A549 treated with Hydrocortisone at 1 μM for 4 hours (cell line): ENCODE data around the gene MILR1. TPM values are rescaled to one million over a fixed set of nuclear protein-coding genes. Genes with fewer than 3 reads are reported as not detected.

Experiments
- total RNA-seq: library from RNA; stranded (reverse); fragments of 200-300 nt; extraction: Qiagen RNA extraction; gene quantifications from 5 replicates; pipeline ENCODE4 v1.2.3, GENCODE V29; 2022

MILR1 gene
- 0.97 to 1.7 TPM (median 1.5 TPM) in 5 replicates for total RNA-seq

GRCh38 chr17:64448665-64449512 is at the start of gene MILR1:
Gene MILR1, plus strand, starts transcription at chr17:64449115. Its CDS starts 54 bp downstream, at chr17:64449169.

GRCh38 chr17:64496786-64497564 is 48.1 kb downstream of the MILR1 start, which contains the start of gene POLG2:
Gene POLG2, minus strand, starts transcription at chr17:64497054. Its CDS starts 86 bp downstream, at chr17:64496968.

GRCh38 chr17:64506201-64506575 is 57.3 kb downstream of the MILR1 start, which contains the start of gene DDX5:
Gene DDX5, minus strand, starts transcription at chr17:64506289. Its CDS starts 170 bp downstream, at chr17:64506119.

GRCh38 chr17:64506576-64507412 is 57.9 kb downstream of the MILR1 start, which contains the start of gene CEP95:
Gene CEP95, plus strand, starts transcription at chr17:64506977. Its CDS starts 121 bp downstream, at chr17:64507098.

Other genes starting within 250 kb of the MILR1 start
- gene TEX2, start 185.9 kb upstream of the MILR1 start, total RNA-seq: 10.8 to 17.7 TPM (median 12.7 TPM) in 5 replicates
- 0.05 to 0.29 TPM (median 0.09 TPM) in 5 replicates for gene PECAM1, start 58.3 kb upstream of the MILR1 start, total RNA-seq
- gene POLG2, start 47.9 kb downstream of the MILR1 start, total RNA-seq: 15.5 to 17.8 TPM (median 16.5 TPM) in 5 replicates
- gene DDX5, start 57.2 kb downstream of the MILR1 start, total RNA-seq: 578 to 1,173 TPM (median 604 TPM) in 5 replicates
- gene CEP95, start 57.9 kb downstream of the MILR1 start, total RNA-seq: 29.3 to 35.3 TPM (median 32.7 TPM) in 5 replicates
- gene SMURF2, start 213.2 kb downstream of the MILR1 start, total RNA-seq: 20.0 to 32.8 TPM (median 25.4 TPM) in 5 replicates